AML-193 (cell line): ENCODE results near the gene RAI1.
"Not testable (repeated sequence)": the region's sequence is repeated elsewhere in the genome, so short reads cannot be mapped to it uniquely, and the experiment has no call there.

Experiments used
- DNase-seq, 2 experiments: peaks; one replicate each; lab custom pipeline; 2025; lab: John Stamatoyannopoulos, UW

The RAI1 gene

DNA sequence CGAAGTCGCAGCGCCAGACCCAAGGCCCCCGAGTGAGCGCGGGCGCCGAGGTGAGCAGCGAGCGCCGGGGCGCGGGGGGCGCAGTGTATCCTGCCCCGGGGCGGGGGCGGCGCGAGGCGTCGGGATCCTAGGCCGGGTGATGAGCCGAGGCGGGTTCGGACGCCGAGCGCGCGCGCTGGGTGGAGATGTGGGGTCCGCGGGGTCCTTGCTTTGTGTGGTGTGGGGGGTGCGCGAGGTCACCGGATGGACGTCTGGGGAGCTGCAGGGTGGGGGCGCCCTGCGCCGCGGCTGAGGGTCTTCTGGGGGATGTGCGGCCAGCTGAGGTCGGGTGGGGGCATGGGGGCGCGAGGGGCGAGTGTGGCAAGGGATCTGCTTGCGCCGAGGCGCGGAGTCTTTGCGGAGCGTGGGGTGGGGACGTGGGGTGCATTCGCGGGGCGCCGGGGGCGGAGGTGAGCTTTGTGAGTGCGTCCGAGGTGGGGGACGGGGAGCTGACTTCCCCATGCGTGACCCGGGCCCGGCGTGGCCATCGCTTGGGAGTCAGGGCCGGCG, 560 bp downstream of the RAI1 start:
- no peak for DNase-seq

GRCh38 chr17:17682293-17682736, 1.1 kb downstream of the RAI1 start:
- no peak for DNase-seq

GRCh38 chr17:17682737-17683680, 1.8 kb downstream of the RAI1 start:
- DNase-seq: no peak

- no peak for DNase-seq
Observed at GRCh38 chr17:17683710-17684365, 2.6 kb downstream of the RAI1 start.

GRCh38 chr17:17684906-17685774, 3.9 kb downstream of the RAI1 start:
- no peak for DNase-seq

DNA sequence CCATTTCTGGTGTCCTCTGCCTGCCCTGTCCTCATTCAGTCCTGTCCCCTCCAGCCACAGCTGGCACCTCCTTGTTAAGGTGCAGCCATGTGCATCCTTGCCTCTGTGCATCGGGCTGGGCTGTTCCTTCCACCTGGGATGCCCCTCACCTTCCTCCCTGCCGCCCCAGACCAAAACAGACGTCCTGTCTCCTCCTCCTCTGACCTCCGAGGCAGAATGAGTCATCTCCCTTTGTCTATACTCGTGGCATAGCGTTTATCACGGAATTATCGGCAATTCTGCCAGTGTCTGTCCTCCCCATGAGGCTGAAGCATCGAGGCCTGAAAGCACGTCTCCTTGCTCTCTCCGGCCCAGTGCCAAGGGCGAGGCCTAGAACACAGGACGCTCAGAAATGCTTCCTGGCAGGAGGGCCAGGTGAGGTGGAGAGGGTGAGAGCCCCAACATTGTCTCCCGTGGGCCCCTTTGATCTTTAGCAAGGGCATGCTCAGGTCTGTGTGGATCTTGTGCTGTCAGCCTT, 4.6 kb downstream of the RAI1 start:
- DNase-seq: no peak

DNA sequence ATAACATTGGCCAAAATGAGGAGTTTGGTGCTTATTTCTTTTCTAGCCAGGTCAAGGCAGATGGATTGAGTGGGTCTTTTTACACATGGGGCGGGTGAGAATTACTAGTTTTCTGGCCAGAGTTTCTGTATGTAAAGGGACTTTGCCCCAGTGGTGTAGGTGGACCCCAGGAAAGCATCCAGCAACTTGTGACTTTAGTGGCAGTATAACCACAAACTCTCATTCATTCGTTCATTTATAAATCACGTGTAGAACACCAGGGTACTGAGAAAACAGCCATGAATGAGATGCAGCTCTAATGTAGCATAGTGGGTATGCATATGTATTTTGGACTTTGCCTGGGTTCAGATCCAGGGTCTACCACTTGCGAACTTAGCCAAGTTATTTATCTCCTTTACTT, 8.1 kb downstream of the RAI1 start:
- DNase-seq: no peak

DNA sequence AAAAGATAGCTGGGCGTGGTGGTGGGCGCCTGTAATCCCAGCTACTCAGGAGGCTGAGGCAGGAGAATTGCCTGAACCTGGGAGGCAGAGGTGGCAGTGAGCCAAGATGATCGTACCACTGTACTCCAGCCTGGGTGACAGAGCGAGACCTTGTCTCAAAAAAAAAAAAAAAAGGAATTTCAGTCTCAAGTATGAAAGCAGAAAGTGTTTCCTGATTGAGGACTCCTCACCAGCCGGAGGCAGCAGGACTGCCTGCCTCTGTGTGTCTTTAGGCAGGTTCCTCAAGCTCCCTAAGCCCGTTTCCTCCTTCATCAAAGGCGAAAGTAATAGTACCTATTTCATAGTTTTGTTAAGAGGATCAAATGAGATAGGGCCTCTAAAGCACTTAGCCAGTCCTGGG, 9.0 kb downstream of the RAI1 start:
- DNase-seq: not testable (repeated sequence)

DNA sequence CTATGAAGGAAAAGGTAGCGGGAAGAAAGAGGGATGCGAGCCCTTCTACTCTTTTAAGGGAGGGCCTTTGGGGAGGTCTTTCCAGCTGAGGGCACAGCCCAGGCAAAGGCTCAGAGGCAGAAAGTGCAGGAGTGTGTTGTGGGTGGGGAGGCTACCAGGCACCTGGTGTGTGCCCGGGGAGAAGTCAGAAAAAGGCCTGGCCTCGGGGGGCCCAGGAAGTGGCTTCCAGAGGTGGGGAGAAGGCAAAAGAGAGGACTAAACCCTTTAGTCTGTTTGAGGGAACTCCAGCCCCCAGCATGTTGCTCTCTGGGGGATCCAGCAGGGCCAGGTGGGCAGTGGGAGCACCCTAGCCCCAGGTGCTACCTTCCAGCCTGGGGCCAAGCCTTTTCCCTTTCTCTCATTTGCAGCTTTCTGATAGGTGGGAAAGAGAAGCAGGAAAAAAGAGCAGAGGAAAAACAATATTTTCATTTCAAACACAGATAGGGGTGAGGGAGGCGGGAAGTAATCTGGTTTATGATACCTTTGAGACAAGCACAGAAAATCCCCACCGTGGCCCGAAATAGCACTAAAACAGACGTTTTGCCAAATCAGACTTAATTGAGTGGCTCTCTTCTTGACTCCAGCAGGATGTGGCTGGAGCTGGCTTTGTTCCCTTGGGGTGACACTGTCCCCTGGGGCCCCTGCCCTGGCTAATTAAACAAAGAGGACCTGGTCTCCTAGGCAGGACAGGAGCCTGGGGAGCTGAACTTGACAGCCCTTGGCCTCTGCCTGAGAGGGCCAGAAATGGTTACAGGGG, 10.4 kb downstream of the RAI1 start:
- no peak for DNase-seq

DNA sequence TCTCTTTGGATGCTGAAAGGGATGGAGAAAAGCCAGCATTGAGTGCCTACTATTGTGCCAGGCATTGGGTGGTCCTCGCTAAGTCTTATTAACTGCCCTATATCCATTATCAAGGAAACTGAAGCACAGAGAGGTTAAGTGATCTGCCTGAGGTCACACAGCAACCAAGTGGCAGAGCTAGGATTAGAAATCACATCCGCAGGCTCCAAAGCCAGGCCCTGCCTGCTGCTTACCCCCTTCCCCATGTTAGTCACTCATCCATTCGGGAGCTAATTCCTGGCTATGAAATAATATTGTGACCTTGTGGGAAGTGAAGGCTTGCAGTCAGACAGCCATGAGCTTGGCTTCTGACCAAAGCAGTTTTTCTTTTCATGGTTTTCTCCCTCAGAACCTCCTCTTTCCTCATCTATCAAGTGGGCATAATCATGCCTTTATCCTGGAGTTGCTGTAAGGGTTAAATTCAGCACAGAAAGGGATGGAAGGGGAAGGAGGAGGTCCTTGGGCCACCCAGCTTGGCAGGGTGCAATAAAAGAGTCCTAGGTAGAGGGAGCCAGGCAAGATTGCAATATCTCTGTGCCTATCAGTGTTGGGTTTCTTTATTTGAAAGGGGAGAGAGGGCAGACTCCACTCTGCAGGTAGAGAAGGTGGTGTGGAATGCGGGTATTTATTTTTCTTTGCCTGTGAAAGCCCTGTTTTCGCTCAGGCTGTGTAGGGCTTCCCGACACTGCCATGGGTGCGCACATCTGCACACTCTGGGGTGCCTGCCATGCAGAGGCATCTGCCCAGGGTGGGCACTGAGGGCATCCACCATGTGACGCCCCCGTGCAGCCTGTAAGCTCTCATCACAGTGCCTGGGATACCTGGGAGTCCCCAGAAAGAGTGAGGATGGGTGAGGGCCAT, 11.3 kb downstream of the RAI1 start:
- no peak for DNase-seq

DNA sequence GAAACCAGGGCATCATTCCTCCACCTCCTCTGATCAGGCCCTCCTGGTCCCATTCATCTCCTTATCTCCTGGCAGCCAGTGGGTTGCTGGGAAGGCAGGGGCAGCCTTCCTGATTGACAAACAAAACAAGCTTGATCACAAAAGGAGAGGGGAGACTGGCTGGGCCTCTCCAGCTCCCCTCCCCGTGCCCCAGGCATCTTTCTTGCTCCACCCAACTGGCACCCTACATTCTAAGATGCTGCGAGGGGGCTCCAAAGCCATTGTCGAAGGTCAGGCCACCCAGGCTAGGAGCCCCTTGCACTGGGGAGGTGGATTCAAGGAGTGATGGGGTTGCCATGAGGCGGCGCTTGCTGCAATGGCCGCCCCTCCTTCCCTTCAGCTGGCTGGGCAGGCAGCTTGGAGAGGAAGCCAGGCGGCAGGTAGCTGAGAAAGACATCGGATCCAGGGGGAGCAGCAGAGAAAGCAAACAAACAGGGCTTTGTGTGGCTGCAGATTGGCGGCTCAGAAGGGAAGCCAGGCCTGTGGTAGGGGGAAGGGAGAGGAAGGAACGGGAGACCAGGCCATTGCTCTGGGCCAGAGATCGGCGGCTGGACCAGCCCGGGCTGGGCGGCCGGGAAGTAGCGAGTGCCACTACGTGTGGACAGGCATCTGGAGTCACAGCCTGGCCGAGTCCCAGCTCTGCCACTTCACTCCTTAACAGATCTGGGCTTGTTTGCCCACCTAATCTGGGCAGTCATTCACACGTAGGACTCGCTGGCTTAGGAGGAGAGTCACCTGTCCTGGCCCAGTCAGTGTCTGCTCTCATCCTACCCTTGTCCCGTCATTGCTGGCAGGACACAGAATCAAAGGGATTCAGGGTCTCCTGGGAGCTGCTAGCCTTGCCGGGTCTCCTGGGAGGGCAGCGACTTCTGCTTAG, 12.3 kb downstream of the RAI1 start:
- no peak for DNase-seq

GRCh38 chr17:17694169-17695081, 13.2 kb downstream of the RAI1 start:
- no peak for DNase-seq

DNA sequence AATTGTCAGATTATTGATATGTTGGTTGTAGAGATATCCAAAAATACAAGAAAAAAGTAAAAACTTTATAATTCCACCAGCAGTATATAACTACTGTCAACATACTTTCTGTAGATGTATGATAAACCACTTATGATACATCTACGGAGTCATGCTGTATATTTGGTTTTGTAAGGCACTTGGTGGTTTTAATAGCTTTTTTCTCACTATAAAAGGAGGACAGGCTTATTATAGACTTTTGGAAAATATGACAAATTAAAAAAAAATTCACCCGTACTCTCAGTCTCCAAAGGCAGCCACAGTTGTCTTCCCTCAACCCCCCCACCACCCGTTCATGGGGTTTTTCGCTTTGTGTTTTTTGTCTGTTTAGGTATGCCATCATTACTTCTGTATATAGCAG, 14.8 kb downstream of the RAI1 start:
- DNase-seq: no peak

- DNase-seq: no peak
Observed at GRCh38 chr17:17696882-17697633, 15.8 kb downstream of the RAI1 start.

DNA sequence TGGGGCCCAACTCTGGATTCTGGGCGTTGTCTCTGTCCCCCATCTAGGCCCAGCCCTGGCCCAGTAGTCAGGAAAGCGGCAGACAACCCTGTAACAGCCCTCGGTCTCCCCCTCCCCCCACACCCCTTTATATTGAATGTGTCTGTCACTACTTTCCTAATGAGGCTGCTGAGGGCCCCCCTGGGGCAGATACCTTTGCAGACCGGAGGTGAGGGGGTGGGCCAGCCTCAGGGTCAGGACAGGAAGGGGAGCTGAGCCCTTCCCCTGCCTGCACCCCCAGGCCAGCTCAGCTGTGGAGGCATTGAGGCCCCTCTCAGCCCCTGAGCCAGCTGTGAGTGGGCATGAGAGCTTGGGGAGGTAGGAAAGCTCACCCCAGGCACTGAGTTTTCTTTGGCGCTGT, 17.1 kb downstream of the RAI1 start:
- DNase-seq: no peak

- no peak for DNase-seq
Observed at GRCh38 chr17:17698869-17699351, 17.7 kb downstream of the RAI1 start.

GRCh38 chr17:17699491-17699890, 18.2 kb downstream of the RAI1 start:
- DNase-seq: no peak
